ENCODE measurements around the gene CADM2.

CADM2 gene

GRCh38 chr3:85737846-85738245 is 779.1 kb downstream of the CADM2 start:
- FAIRE-seq, result no peak
- DNase-seq (ENCODE audit: insufficient read length, low spot score), result no peak

DNA sequence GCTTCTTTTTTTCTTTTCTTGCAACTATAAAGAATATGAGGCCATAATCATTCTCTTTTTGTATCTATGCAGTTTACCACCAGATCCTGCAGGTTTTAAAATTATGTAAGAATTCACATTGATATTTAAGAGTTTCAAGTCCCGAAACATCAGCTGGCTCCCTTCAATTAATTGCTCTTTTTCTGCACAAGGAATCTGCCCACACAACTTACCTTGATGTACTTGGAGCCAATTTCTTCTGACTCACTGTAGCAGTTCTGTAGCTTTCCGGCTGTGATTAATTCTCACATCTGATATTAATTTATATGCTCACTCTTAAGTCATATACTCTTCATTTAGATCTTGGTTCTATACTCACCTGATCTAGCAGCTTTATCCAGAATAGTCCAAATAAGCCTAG is 781.8 kb downstream of the CADM2 start:
- DNase-seq (ENCODE audit: insufficient read length, low spot score) (no peak), FAIRE-seq (no peak)

DNA sequence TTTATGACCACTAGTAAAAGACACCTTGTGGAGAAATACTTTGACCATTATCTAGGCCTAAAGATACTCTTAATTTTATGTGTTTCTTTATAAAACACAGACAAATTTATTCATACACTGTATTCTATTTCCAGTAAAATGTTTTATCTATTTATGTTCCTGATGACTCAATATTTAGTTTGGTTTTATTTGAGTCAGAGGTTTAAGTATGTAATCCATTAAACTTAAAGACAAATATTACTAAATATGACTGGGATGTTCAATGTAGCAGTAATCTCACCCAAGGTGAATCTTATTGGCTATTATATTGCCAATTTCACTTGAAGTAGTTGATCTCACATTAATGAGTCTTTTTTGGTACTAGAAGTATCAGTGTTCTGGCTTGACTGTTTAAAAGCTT is 799.7 kb downstream of the CADM2 start:
- no peak for DNase-seq (ENCODE audit: insufficient read length, low spot score)
- FAIRE-seq, result no peak

- DNase-seq (ENCODE audit: insufficient read length, low spot score) (no peak), FAIRE-seq (no peak)
These were observed 801.6 kb downstream of the CADM2 start for GRCh38 chr3:85760342-85760741.

GRCh38 chr3:85780806-85781205 is 822.0 kb downstream of the CADM2 start:
- no peak for DNase-seq (ENCODE audit: insufficient read length, low spot score)
- no peak for FAIRE-seq

DNA sequence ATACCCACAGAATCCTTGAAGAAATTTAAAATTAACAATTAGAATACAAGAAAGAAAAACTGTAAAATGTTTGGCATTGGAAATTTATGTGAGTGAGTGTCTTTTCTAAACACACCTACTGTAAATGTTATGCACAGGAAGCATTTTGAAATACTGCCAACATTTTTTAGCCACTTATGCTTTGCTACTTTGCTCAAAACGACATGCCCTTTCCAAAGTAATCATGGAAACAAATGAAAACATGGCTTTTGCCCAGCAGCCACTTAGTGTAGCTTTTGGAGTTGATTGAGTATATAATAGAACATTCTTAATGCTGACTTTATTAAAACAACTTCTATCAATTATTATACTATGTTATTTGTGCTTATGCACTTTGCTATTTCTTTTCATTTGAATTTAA is 823.0 kb downstream of the CADM2 start:
- no peak for FAIRE-seq
- no peak for DNase-seq (ENCODE audit: insufficient read length, low spot score)

DNA sequence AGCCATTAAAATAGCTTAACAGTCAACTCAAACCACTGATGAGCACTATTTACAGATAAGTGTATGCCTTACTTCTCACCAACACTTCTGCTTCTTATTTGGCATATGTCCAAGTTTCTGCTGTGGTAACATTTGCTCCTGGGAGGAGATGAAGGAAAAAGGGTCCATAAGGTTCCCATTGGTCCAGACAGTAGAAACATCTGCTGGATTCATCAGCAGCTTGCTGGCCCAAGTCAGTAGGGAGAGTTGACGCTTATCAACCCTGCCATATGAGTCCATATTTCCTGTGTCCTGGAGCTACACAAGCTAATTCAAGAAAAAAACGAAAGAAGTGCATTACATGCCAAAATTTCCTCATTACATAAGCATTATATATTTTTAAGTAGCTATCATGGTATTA is 824.5 kb downstream of the CADM2 start:
- FAIRE-seq (no peak), DNase-seq (ENCODE audit: insufficient read length, low spot score) (no peak)

GRCh38 chr3:85785766-85786165 is 827.0 kb downstream of the CADM2 start:
- no peak for FAIRE-seq
- DNase-seq (ENCODE audit: insufficient read length, low spot score), result no peak

- DNase-seq (ENCODE audit: insufficient read length, low spot score), result no peak
- FAIRE-seq, result no peak
These were observed 831.7 kb downstream of the CADM2 start for GRCh38 chr3:85790445-85791030.

DNA sequence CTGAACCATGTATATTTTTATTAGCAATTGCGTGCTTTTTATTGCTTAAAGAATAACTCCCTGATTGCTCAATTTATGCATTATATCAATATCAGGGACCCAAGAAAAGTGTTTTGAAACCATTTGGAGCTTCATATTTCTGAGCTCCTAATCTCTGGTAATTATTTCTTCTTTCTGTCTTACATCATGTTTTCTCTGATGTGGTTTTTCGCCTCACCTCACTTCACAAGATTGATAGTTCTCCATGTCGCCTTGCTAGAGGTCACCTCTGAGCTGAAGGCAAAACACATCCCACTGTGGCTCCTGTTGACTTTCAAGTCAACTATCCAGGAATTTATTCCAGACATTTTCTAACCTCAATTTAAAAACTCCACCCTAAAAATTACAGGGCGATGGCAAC is 837.4 kb downstream of the CADM2 start:
- FAIRE-seq (no peak), DNase-seq (ENCODE audit: insufficient read length, low spot score) (no peak)

GRCh38 chr3:85800676-85801075 is 841.9 kb downstream of the CADM2 start:
- FAIRE-seq (no peak), DNase-seq (ENCODE audit: insufficient read length, low spot score) (no peak)

GRCh38 chr3:85801955-85802354 is 843.2 kb downstream of the CADM2 start:
- FAIRE-seq, result no peak
- no peak for DNase-seq (ENCODE audit: insufficient read length, low spot score)

DNA sequence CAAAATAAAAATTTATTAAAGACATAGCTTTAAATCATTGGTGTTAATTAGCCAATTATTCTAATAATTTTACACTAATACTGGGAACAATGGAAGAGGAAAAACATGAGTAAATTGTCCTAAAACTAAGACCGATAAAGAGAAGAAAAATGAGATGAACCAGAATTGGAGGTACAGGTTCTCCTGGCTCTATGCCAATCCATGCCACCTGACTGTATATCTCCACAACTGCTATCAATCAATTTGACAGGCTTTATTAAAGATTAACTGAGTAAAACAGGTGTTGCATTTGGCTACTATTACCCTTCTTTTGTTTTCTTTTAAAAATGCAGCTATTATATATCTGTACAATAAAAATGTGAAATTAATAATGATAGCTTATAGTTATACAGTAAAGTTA is 850.0 kb downstream of the CADM2 start:
- no peak for DNase-seq (ENCODE audit: insufficient read length, low spot score)
- FAIRE-seq, result no peak

DNA sequence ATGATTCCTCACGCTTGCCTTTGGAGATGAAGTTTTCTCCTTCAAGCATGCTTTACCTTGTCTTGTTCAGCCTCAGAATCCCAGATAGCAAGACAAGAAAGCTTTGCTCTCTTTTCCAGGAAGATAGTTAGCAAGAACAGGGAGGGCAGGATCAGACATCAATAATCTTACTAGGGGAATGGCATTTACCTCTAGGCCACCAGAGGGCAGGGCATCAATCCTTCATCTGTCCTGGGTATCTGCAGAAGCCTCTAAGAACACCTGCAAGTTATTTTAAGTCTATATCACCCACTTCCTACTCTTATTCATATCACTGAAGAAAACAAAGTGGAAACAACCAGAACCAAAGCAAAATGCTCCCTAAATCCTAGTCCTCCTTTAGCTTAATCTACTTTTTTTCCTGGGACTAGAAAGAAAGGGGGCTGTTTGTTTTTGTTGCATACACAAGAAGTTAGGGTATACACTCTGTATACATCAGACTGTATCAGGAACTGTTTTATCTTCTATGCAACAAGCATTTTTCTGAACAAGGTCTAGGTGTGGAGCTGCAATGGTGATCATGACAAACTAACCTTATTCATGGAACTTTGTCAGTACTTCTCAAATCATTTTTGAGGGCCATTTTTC is 862.5 kb downstream of the CADM2 start:
- FAIRE-seq (peak; percentile 73), DNase-seq (ENCODE audit: insufficient read length, low spot score) (no peak)

GRCh38 chr3:85835857-85836440 is 877.2 kb downstream of the CADM2 start:
- no peak for DNase-seq (ENCODE audit: insufficient read length, low spot score)
- FAIRE-seq, result no peak

GRCh38 chr3:85837402-85837801 is 878.6 kb downstream of the CADM2 start:
- no peak for DNase-seq (ENCODE audit: insufficient read length, low spot score)
- no peak for FAIRE-seq

- FAIRE-seq, result no peak
- DNase-seq (ENCODE audit: insufficient read length, low spot score), result no peak
These were observed 880.1 kb downstream of the CADM2 start for GRCh38 chr3:85838921-85839320.

DNA sequence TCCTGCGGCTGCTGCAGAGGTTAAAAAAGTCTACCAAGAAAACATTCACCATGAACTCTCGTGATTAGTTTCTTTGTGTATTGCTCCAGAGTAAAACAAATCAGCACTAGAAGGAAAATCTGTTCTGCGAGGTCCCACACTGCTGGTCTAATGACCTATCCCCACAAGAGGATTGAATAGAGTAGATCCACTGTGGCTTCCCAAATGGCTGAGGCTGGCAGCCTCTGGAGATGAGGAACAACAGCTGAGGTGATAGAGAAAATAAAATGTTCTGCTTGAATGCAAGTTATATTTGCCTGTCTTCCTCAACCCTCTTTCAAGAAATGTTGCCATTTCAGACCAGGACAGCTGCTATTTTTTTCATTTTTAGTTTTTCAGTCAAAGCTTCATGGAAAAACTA is 883.3 kb downstream of the CADM2 start:
- DNase-seq (ENCODE audit: insufficient read length, low spot score) (no peak), FAIRE-seq (no peak)

DNA sequence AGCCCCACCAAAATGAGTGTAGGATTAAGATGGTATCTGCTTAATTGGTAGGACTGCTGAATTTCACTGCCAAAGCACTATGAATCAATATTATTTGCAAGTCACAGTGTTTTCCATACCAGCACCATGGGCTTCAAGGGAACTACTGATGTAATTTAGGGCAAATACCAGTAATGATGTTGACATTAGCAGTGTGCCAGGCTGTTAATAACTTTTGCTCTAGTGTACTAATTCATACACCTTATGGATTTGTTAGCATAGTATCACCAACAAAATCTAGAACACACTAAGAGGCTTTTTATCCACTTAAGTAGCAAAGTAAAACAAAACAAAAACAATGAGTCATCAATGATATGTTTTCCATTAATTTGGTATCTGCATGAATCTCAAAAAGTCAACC is 888.2 kb downstream of the CADM2 start:
- DNase-seq (ENCODE audit: insufficient read length, low spot score), result no peak

DNA sequence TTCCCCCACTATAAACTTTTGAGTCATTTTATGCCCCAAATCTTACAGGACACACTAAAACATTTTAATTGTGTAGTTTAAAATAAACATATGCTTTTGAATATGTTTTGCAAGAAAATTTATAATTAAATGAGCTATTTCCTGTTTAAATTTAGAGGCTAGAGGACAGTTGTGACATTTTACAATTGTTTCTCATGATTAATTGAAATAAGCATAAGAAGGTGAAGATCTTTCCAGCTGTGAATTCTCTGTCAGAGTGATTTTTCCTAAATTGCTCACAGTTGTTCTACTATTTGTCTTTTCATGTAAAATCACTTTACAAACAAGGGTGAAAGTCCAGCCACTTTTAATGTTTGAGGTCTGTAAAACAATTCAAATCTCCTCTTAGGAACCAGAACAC is 892.3 kb downstream of the CADM2 start:
- no peak for DNase-seq (ENCODE audit: insufficient read length, low spot score)
- FAIRE-seq, result no peak

More for the DNA sequence above, 888.2 kb downstream of the CADM2 start:
- FAIRE-seq, result no peak

DNA sequence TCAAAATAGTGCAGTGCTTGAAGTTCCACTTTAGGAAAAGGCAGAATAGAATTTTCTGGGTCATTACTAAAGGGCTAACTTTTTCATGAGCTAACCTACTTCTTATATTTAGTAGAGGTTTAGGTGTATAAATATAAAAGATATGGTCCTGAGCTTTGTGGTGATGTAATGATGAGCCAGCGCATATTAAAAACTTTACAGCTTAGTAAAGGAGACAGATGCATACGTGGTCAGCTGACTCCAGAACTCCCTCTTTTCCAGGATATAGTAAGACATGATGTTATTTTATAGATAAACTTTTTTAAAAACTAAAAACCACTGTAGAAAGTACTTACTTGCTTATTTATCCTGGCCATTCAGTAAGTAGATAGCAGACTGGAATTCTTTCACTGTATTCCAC is 895.0 kb downstream of the CADM2 start:
- no peak for DNase-seq (ENCODE audit: insufficient read length, low spot score)
- FAIRE-seq, result no peak

DNA sequence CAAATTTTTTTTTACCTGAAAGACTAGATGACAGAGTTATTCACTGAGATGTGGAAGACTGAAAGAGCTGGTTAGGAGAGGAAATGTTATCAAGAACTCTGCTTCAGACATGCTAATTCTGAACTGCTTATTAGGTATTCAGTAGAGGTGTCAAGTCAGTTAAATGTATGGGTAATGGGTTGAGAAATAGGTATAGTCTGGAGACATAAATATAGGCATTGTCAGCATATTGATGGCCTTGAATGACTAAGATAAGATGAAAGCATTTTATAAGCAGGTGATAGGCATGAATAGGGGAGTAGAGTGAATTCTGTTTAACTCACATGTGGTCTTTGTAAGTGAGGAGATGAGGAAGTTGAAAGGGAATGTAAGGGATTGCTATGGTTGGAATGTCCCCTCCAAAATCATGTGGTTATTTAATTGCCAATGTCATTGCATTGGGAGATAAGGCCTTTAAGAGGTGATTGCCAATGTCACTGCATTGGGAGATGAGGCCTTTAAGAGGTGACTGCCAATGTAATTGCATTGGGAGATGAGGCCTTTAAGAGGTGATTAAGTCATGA is 904.2 kb downstream of the CADM2 start:
- no peak for DNase-seq (ENCODE audit: insufficient read length, low spot score)
- no peak for FAIRE-seq
